ENCODE data around the gene N4BP2L2. TPM values are rescaled to one million over a fixed set of nuclear protein-coding genes. Genes with fewer than 3 reads are reported as not detected.

Gene N4BP2L2
- total RNA-seq, 1 experiment from 2014 or later = 96.8 TPM

- POLR2A ChIA-PET (ENCODE audit: low non-redundant PET) = no interaction called here
- intact Hi-C loops (cut with micrococcal nuclease; ENCODE audit: unreplicated experiment) = no loop called here
- no TSS peak for BruUV-seq (replicated peaks)
- TF ChIP-seq, protein P1, sequence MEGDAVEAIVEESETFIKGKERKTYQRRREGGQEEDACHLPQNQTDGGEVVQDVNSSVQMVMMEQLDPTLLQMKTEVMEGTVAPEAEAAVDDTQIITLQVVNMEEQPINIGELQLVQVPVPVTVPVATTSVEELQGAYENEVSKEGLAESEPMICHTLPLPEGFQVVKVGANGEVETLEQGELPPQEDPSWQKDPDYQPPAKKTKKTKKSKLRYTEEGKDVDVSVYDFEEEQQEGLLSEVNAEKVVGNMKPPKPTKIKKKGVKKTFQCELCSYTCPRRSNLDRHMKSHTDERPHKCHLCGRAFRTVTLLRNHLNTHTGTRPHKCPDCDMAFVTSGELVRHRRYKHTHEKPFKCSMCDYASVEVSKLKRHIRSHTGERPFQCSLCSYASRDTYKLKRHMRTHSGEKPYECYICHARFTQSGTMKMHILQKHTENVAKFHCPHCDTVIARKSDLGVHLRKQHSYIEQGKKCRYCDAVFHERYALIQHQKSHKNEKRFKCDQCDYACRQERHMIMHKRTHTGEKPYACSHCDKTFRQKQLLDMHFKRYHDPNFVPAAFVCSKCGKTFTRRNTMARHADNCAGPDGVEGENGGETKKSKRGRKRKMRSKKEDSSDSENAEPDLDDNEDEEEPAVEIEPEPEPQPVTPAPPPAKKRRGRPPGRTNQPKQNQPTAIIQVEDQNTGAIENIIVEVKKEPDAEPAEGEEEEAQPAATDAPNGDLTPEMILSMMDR (conservative IDR thresholded peaks at IDR 0.05; ENCODE audit: low read depth, low read length) = no peak
- no peak for TF ChIP-seq EZH2 (IDR thresholded peaks at IDR 0.05; ENCODE audit: borderline replicate concordance, low read depth, low read length, poor library complexity, severe bottlenecking)
- peaks cover 9% of the 10 kb centered on the region for H3K9me3 ChIP-seq (ENCODE audit: low read depth, low read length, poor library complexity, severe bottlenecking)
- H3K4me3 ChIP-seq (ENCODE audit: low read depth, low read length, poor library complexity, severe bottlenecking) = no peak overlapping the region
- no peak overlapping the region for H3K27ac ChIP-seq (ENCODE audit: low read depth, low read length, poor library complexity, severe bottlenecking)
- H3K27me3 ChIP-seq (replicated peaks; ENCODE audit: insufficient read depth, low read depth, low read length, poor library complexity) = no peaks in the 10 kb centered on the region
- H3K4me1 ChIP-seq (ENCODE audit: insufficient read depth, low read length, poor library complexity, severe bottlenecking) = peaks cover 32% of the 10 kb centered on the region
- CTCF ChIA-PET = no interaction called here
- H3K36me3 ChIP-seq (ENCODE audit: insufficient read depth, low read length, poor library complexity, severe bottlenecking) = peaks cover 28% of the 10 kb centered on the region
- DNase-seq (ENCODE audit: low spot score) = no peak
Measured at GRCh38 chr13:32535115-32535514, 3.5 kb downstream of the N4BP2L2 start.

GRCh38 chr13:32530841-32531253 is 7.7 kb downstream of the N4BP2L2 start:
- H3K4me3 ChIP-seq (ENCODE audit: low read depth, low read length, poor library complexity, severe bottlenecking) = no peak overlapping the region
- no peaks in the 10 kb centered on the region for H3K9me3 ChIP-seq (ENCODE audit: low read depth, low read length, poor library complexity, severe bottlenecking)
- H3K4me1 ChIP-seq (ENCODE audit: insufficient read depth, low read length, poor library complexity, severe bottlenecking) = peaks cover 19% of the 10 kb centered on the region
- CTCF ChIA-PET = no interaction called here
- peak; percentile 8 for DNase-seq (ENCODE audit: low spot score)
- no peak for TF ChIP-seq EZH2 (IDR thresholded peaks at IDR 0.05; ENCODE audit: borderline replicate concordance, low read depth, low read length, poor library complexity, severe bottlenecking)
- TF ChIP-seq, protein P1 (conservative IDR thresholded peaks at IDR 0.05; ENCODE audit: low read depth, low read length) = no peak
- H3K27me3 ChIP-seq (replicated peaks; ENCODE audit: insufficient read depth, low read depth, low read length, poor library complexity) = no peaks in the 10 kb centered on the region
- POLR2A ChIA-PET (ENCODE audit: low non-redundant PET) = interaction anchor here (0.7 kb wide), 1 partner anchor 60 kb away, joined by 12 read pairs; no protein-coding TSS in a partner anchor
- no TSS peak for BruUV-seq (replicated peaks)
- intact Hi-C loops (cut with micrococcal nuclease; ENCODE audit: unreplicated experiment) = no loop called here
- H3K27ac ChIP-seq (ENCODE audit: low read depth, low read length, poor library complexity, severe bottlenecking) = no peak overlapping the region
- peaks cover 25% of the 10 kb centered on the region for H3K36me3 ChIP-seq (ENCODE audit: insufficient read depth, low read length, poor library complexity, severe bottlenecking)

GRCh38 chr13:32528358-32528757 is 10.2 kb downstream of the N4BP2L2 start:
- no TSS peak for BruUV-seq (replicated peaks)
- Histone ChIP-seq H3K36me3 (ENCODE audit: insufficient read depth, low read length, poor library complexity, severe bottlenecking) (peaks cover 14% of the 10 kb centered on the region), H3K27me3 (replicated peaks; ENCODE audit: insufficient read depth, low read depth, low read length, poor library complexity) (no peaks in the 10 kb centered on the region), H3K4me3 (ENCODE audit: low read depth, low read length, poor library complexity, severe bottlenecking) (no peak overlapping the region), H3K9me3 (ENCODE audit: low read depth, low read length, poor library complexity, severe bottlenecking) (no peaks in the 10 kb centered on the region), H3K27ac (ENCODE audit: low read depth, low read length, poor library complexity, severe bottlenecking) (no peak overlapping the region), H3K4me1 (ENCODE audit: insufficient read depth, low read length, poor library complexity, severe bottlenecking) (peaks cover 12% of the 10 kb centered on the region)
- POLR2A ChIA-PET (ENCODE audit: low non-redundant PET) = no interaction called here
- DNase-seq (ENCODE audit: low spot score) = no peak
- intact Hi-C loops (cut with micrococcal nuclease; ENCODE audit: unreplicated experiment) = no loop called here
- CTCF ChIA-PET = no interaction called here
- TF ChIP-seq, protein P1 (conservative IDR thresholded peaks at IDR 0.05; ENCODE audit: low read depth, low read length) = no peak
- TF ChIP-seq EZH2 (IDR thresholded peaks at IDR 0.05; ENCODE audit: borderline replicate concordance, low read depth, low read length, poor library complexity, severe bottlenecking) = no peak

Data from A673 (cell line).